ENCODE data around the gene DCXR. TPM values are rescaled to one million over a fixed set of nuclear protein-coding genes. Genes with fewer than 3 reads are reported as not detected.
A peak's percentile ranks its signal among the peaks of the same experiment; 100 is the strongest.

Gene DCXR
- total and polyA plus RNA-seq, 2 of the 13 experiments (the other 11 are each of a cell fraction or from before 2014, with no cell fraction given) = 287 to 311 TPM

DNA sequence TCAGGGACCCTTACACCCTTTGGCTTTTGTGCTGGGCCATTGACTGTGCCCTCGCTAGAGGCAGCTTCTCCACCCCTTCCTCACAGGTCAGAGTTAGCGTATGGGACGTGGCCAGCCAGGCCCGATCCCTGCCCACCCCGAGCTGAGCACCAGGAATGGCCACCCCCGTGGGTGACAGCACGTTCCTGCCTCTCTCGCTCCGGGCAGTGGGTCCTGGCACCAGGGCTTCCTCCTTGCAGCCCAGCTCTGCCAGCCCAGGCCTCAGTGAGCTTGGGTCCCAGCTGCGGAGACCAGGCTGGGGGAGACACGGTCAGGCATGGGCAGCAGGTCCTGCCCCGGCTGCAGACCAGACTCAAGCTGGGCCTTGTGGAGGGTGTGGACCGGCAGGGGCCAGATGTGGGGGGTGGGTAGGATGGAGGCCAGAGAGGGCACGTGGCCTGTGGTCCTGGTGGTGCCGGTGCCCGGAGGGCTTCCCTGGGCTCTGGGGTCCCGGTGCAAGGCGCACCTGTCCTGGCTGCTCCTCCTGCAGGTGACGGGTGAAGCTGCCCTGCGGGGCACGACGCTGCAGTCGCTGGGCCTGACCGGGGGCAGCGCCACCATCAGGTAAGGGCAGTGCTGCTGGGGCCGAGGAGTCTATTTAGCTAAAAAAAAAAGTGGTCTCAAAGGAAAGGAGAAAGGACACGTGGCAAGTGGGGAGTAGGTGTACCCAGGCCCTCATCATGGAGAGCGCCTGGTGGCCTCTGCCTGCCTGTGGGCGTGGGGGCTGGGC, 41.9 kb downstream of the DCXR start (continued):
- TF ChIP-seq, protein P1, sequence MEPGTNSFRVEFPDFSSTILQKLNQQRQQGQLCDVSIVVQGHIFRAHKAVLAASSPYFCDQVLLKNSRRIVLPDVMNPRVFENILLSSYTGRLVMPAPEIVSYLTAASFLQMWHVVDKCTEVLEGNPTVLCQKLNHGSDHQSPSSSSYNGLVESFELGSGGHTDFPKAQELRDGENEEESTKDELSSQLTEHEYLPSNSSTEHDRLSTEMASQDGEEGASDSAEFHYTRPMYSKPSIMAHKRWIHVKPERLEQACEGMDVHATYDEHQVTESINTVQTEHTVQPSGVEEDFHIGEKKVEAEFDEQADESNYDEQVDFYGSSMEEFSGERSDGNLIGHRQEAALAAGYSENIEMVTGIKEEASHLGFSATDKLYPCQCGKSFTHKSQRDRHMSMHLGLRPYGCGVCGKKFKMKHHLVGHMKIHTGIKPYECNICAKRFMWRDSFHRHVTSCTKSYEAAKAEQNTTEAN (CRISPR knock-in tag; conservative IDR thresholded peaks at IDR 0.05) = 0 out of 2 replicates have a peak, but pooled peaks have one; percentile 30
- TF ChIP-seq POLR2A (IDR thresholded peaks at IDR 0.05; ENCODE audit: insufficient read depth in 1 of 2, low read depth in 2 of 2, low read length in 2 of 2) = no peak; a peak in 1 of 4 replicates
- no peak for TF ChIP-seq ZFP1 (CRISPR knock-in tag; IDR thresholded peaks at IDR 0.05)
- TF ChIP-seq, protein P2, sequence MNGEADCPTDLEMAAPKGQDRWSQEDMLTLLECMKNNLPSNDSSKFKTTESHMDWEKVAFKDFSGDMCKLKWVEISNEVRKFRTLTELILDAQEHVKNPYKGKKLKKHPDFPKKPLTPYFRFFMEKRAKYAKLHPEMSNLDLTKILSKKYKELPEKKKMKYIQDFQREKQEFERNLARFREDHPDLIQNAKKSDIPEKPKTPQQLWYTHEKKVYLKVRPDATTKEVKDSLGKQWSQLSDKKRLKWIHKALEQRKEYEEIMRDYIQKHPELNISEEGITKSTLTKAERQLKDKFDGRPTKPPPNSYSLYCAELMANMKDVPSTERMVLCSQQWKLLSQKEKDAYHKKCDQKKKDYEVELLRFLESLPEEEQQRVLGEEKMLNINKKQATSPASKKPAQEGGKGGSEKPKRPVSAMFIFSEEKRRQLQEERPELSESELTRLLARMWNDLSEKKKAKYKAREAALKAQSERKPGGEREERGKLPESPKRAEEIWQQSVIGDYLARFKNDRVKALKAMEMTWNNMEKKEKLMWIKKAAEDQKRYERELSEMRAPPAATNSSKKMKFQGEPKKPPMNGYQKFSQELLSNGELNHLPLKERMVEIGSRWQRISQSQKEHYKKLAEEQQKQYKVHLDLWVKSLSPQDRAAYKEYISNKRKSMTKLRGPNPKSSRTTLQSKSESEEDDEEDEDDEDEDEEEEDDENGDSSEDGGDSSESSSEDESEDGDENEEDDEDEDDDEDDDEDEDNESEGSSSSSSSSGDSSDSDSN (CRISPR knock-in tag; IDR thresholded peaks at IDR 0.05) = peak; percentile 91
- peak; percentile 47; the same call in 1 of the 2 replicates for TF ChIP-seq HOXA3 (CRISPR knock-in tag; IDR thresholded peaks at IDR 0.05)
- no peak; the same call in none of the 2 replicates for TF ChIP-seq NFKB2 (CRISPR knock-in tag; IDR thresholded peaks at IDR 0.05; ENCODE audit: borderline replicate concordance)
- no peak for TF ChIP-seq ZEB1 (IDR thresholded peaks at IDR 0.05; ENCODE audit: insufficient replicate concordance, low read depth)
- TF ChIP-seq, protein P3, sequence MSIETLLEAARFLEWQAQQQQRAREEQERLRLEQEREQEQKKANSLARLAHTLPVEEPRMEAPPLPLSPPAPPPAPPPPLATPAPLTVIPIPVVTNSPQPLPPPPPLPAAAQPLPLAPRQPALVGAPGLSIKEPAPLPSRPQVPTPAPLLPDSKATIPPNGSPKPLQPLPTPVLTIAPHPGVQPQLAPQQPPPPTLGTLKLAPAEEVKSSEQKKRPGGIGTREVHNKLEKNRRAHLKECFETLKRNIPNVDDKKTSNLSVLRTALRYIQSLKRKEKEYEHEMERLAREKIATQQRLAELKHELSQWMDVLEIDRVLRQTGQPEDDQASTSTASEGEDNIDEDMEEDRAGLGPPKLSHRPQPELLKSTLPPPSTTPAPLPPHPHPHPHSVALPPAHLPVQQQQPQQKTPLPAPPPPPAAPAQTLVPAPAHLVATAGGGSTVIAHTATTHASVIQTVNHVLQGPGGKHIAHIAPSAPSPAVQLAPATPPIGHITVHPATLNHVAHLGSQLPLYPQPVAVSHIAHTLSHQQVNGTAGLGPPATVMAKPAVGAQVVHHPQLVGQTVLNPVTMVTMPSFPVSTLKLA (IDR thresholded peaks at IDR 0.05) = no peak
- no peak for TF ChIP-seq ADNP (CRISPR knock-in tag; IDR thresholded peaks at IDR 0.05)
- TF ChIP-seq KMT2B (CRISPR knock-in tag; IDR thresholded peaks at IDR 0.05) = peak; percentile 59; the same call in 1 of the 2 replicates
- TF ChIP-seq, protein P4, sequence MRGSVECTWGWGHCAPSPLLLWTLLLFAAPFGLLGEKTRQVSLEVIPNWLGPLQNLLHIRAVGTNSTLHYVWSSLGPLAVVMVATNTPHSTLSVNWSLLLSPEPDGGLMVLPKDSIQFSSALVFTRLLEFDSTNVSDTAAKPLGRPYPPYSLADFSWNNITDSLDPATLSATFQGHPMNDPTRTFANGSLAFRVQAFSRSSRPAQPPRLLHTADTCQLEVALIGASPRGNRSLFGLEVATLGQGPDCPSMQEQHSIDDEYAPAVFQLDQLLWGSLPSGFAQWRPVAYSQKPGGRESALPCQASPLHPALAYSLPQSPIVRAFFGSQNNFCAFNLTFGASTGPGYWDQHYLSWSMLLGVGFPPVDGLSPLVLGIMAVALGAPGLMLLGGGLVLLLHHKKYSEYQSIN (CRISPR knock-in tag; IDR thresholded peaks at IDR 0.05; ENCODE audit: borderline replicate concordance) = no peak
- peak; percentile 62; the same call in 1 of the 2 replicates for TF ChIP-seq ZNF501 (CRISPR knock-in tag; IDR thresholded peaks at IDR 0.05)
- TF ChIP-seq SPEN (CRISPR knock-in tag; IDR thresholded peaks at IDR 0.05; ENCODE audit: low read depth) = no peak; the same call in 1 of the 2 replicates
- TF ChIP-seq, protein P5, sequence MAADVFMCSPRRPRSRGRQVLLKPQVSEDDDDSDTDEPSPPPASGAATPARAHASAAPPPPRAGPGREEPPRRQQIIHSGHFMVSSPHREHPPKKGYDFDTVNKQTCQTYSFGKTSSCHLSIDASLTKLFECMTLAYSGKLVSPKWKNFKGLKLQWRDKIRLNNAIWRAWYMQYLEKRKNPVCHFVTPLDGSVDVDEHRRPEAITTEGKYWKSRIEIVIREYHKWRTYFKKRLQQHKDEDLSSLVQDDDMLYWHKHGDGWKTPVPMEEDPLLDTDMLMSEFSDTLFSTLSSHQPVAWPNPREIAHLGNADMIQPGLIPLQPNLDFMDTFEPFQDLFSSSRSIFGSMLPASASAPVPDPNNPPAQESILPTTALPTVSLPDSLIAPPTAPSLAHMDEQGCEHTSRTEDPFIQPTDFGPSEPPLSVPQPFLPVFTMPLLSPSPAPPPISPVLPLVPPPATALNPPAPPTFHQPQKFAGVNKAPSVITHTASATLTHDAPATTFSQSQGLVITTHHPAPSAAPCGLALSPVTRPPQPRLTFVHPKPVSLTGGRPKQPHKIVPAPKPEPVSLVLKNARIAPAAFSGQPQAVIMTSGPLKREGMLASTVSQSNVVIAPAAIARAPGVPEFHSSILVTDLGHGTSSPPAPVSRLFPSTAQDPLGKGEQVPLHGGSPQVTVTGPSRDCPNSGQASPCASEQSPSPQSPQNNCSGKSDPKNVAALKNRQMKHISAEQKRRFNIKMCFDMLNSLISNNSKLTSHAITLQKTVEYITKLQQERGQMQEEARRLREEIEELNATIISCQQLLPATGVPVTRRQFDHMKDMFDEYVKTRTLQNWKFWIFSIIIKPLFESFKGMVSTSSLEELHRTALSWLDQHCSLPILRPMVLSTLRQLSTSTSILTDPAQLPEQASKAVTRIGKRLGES (CRISPR knock-in tag; IDR thresholded peaks at IDR 0.05; ENCODE audit: borderline replicate concordance) = no peak
- peak; percentile 84; the same call in 1 of the 2 replicates for TF ChIP-seq PCBP1 (IDR thresholded peaks at IDR 0.05; ENCODE audit: borderline replicate concordance, low read depth, low read length)
- TF ChIP-seq HNRNPLL (IDR thresholded peaks at IDR 0.05; ENCODE audit: low read depth, low read length, poor library complexity, severe bottlenecking) = no peak
- 0 out of 2 replicates have a peak, but pooled peaks have one; percentile 31 for TF ChIP-seq ZBTB42 (CRISPR knock-in tag; IDR thresholded peaks at IDR 0.05)
- no peak for TF ChIP-seq MIXL1 (CRISPR knock-in tag; IDR thresholded peaks at IDR 0.05)
- TF ChIP-seq JDP2 (CRISPR knock-in tag; IDR thresholded peaks at IDR 0.05; ENCODE audit: borderline replicate concordance) = no peak
- peak; percentile 90 for TF ChIP-seq KDM4B (CRISPR knock-in tag; IDR thresholded peaks at IDR 0.05)
- peak; percentile 56; the same call in 1 of the 2 replicates for TF ChIP-seq CHD2 (IDR thresholded peaks at IDR 0.05; ENCODE audit: low read depth, low read length)
